GM12878 (cell line): ENCODE data around the gene IFITM5. TPM values are rescaled to one million over a fixed set of nuclear protein-coding genes. Genes with fewer than 3 reads are reported as not detected.

ENCODE experiments used
- ATAC-seq: fragments of 200-7000 bp; cut with Tn5 transposase; 3 replicates; pipeline ENCODE4 v1.9.1; 2020; ENCODE audit warnings: mild to moderate bottlenecking, moderate library complexity
- BruUV-seq: library from RNA; stranded (reverse); fragments of 400-500 nt; replicated peaks from 2 replicates; lab custom pipeline; 2021; lab: Mats Ljungman, UMichigan
- CTCF ChIA-PET: fragments of 300-600 bp; sonication (Branson Sonifier 250); formaldehyde crosslinking; extraction: SDS; loops from one replicate; lab custom pipeline; 2021; ENCODE audit warnings: inconsistent platforms; lab: Yijun Ruan, JAX
- POLR2A ChIA-PET: fragments of 350-600 bp; formaldehyde crosslinking; extraction: SDS; loops from one replicate; lab custom pipeline; 2021; ENCODE audit warnings: inconsistent platforms; lab: Charles Lee
- RAD21 ChIA-PET: fragments of 300-600 bp; sonication (Branson Sonifier 250); formaldehyde crosslinking; loops from one replicate; lab custom pipeline; 2023; ENCODE audit warnings: antibody characterized with exemption; ENCODE audit not compliant: unreplicated experiment; lab: Charles Lee
- SMC1A ChIA-PET: fragments of 300-600 bp; sonication (Branson Sonifier 250); formaldehyde crosslinking; loops from one replicate; lab custom pipeline; 2023; ENCODE audit not compliant: unreplicated experiment, uncharacterized antibody; lab: Charles Lee
- DNase-seq: peaks from one replicate; pipeline ENCODE4 v3.0.0-alpha.2; 2011; ENCODE audit warnings: low read depth, low spot score
- FAIRE-seq: peaks from 3 replicates; lab custom pipeline; 2011; peaks lifted over from hg19 to GRCh38; lab: Jason Lieb, UNC
- H2AFZ ChIP-seq: 2 replicates; pipeline ENCODE4 v1.6.0; 2011; ENCODE audit warnings: low read depth, low read length, control low read depth; ENCODE audit not compliant: control insufficient read depth
- H3K27ac ChIP-seq: 2 replicates; pipeline ENCODE4 v1.5.1; 2011; ENCODE audit warnings: control low read depth; ENCODE audit not compliant: control insufficient read depth, insufficient read depth
- H3K27me3 ChIP-seq, 2 experiments: replicated peaks in 1 of 2; 2 replicates each; pipeline versions ENCODE4 v1.6.0 to v1.6.1; 2011; ENCODE audit warnings: low read length in 1 of 2; ENCODE audit not compliant: control insufficient read depth in 2 of 2, insufficient read depth in 2 of 2
- H3K36me3 ChIP-seq, 2 experiments: 2 replicates each; pipeline ENCODE4 v1.5.1; 2011; ENCODE audit warnings: low read length in 1 of 2; ENCODE audit not compliant: control insufficient read depth in 2 of 2, insufficient read depth in 2 of 2
- H3K4me1 ChIP-seq: 2 replicates; pipeline ENCODE4 v1.6.1; 2011; ENCODE audit warnings: mild to moderate bottlenecking, low read length, moderate library complexity, mixed read lengths; ENCODE audit not compliant: control insufficient read depth, insufficient read depth
- H3K4me2 ChIP-seq: 2 replicates; pipeline ENCODE4 v1.6.0; 2011; ENCODE audit warnings: control low read depth; ENCODE audit not compliant: control insufficient read depth, insufficient read depth
- H3K4me3 ChIP-seq: fragments of 200-600 bp; sonication (generic); 2 replicates; pipeline ENCODE4 v1.5.1; 2016
- H3K79me2 ChIP-seq: 2 replicates; pipeline ENCODE4 v1.6.0; 2011; ENCODE audit warnings: low read length; ENCODE audit not compliant: control insufficient read depth, insufficient read depth
- H3K9ac ChIP-seq: 2 replicates; pipeline ENCODE4 v1.8.0; 2011; ENCODE audit warnings: low read length, control low read depth, mixed read lengths; ENCODE audit not compliant: control insufficient read depth, insufficient read depth
- H3K9me3 ChIP-seq: replicated peaks from 3 replicates; pipeline ENCODE4 v1.5.1; 2011; ENCODE audit warnings: mild to moderate bottlenecking, low read length; ENCODE audit not compliant: control insufficient read depth, insufficient read depth
- H4K20me1 ChIP-seq: 2 replicates; pipeline ENCODE4 v1.6.0; 2011; ENCODE audit not compliant: control insufficient read depth, insufficient read depth
- ASH2L ChIP-seq: fragments of 300-600, 200-600 bp; sonication (generic); IDR thresholded peaks from 2 replicates; pipeline ENCODE4 v1.6.1; 2017; ENCODE audit warnings: low read depth, mild to moderate bottlenecking, borderline replicate concordance
- BHLHE40 ChIP-seq, 2 experiments: fragments of 450-650 bp in 1 of 2; IDR thresholded peaks; 2 replicates each; pipeline ENCODE4 v1.6.1; 2011 to 2017; ENCODE audit warnings: low read depth in 2 of 2, borderline replicate concordance in 1 of 2, improper control_type of control experiment in 1 of 2, low read length in 1 of 2, mild to moderate bottlenecking in 1 of 2
- CEBPB ChIP-seq, 2 experiments: fragments of 150-350 bp in 1 of 2; IDR thresholded peaks; 2 replicates each; pipeline ENCODE4 v1.6.1; 2012 to 2014; ENCODE audit warnings: low read depth in 2 of 2, low read length in 2 of 2, borderline replicate concordance in 1 of 2, inconsistent platforms in 1 of 2
- CEBPZ ChIP-seq: fragments of 150-350 bp; IDR thresholded peaks from 2 replicates; pipeline ENCODE4 v1.6.1; 2016; ENCODE audit warnings: low read depth, low read length
- GATAD2B ChIP-seq: fragments of 450-650 bp; conservative IDR thresholded peaks from 2 replicates; pipeline ENCODE4 v1.6.1; 2017; ENCODE audit warnings: low read depth, mild to moderate bottlenecking, moderate library complexity
- WRNIP1 ChIP-seq: IDR thresholded peaks from 2 replicates; pipeline ENCODE4 v1.6.1; 2011; ENCODE audit warnings: low read depth, low read length, improper control_type of control experiment, borderline replicate concordance
- ZNF24 ChIP-seq: fragments of 450-650 bp; IDR thresholded peaks from 2 replicates; pipeline ENCODE4 v1.6.1; 2017; ENCODE audit warnings: antibody characterized with exemption, mild to moderate bottlenecking
- WGBS: methylation state at CpG from one replicate; pipeline ENCODE4 v1.1.6; 2016; ENCODE audit warnings: low lambda C conversion rate; ENCODE audit not compliant: insufficient replicate concordance, insufficient coverage; ENCODE audit errors: missing lambda C conversion rate; 5-methylcytosine and 5-hydroxymethylcytosine counted together
- in situ Hi-C: fragments of 300-500 bp; cut with MboI; formaldehyde crosslinking; loops from 9 replicates; pipeline ENCODE4 v1.14.3; 2018; ENCODE audit warnings: mixed read lengths
- intact Hi-C: fragments of 100-400 bp; cut with micrococcal nuclease; formaldehyde crosslinking; loops from one replicate; pipeline ENCODE4 v1.14.2; 2022; ENCODE audit not compliant: unreplicated experiment
- polyA plus RNA-seq, 11 experiments: library from polyadenylated mRNA; depleted of rRNA in 4 of 11; unstranded in 6 of 11; stranded (reverse) in 5 of 11; fragments of >200 nt; fragmentation: Nextera tagmentation in 4 of 11; fragmentation: Illumina TruSeq in 1 of 11; extraction: Ambion mirVana in 4 of 11; extraction: Trizol in 1 of 11; gene quantifications; 1 replicate in 1 of 11; 2 replicates in 10 of 11; pipeline versions ENCODE4 v1.2.1 to v1.2.3, GENCODE V29; 2011 to 2016; ENCODE audit warnings: inconsistent platforms in 2 of 11, missing spikeins in 2 of 11, low read depth in 1 of 11
- total RNA-seq, 4 experiments: library from RNA; depleted of rRNA in 3 of 4; stranded (reverse); fragments of >200 nt in 3 of 4; fragmentation: Illumina TruSeq in 1 of 4; extraction: Trizol in 1 of 4; gene quantifications; 2 replicates each; pipeline versions ENCODE4 v1.2.1 to v1.2.3, GENCODE V29; 2013 to 2021
- TF ChIP-seq, protein P1 (sequence below): fragments of 450-650 bp; IDR thresholded peaks from 2 replicates; pipeline ENCODE4 v1.6.1; 2018; ENCODE audit warnings: mild to moderate bottlenecking, low read depth, moderate library complexity; ENCODE audit not compliant: partially characterized antibody
- TF ChIP-seq, protein P2 (sequence below), 3 experiments: IDR thresholded peaks in 2 of 3; conservative IDR thresholded peaks in 1 of 3; 2 replicates each; pipeline ENCODE4 v1.5.1; 2011; ENCODE audit warnings: low read depth in 3 of 3, low read length in 3 of 3, mild to moderate bottlenecking in 3 of 3, control low read depth in 2 of 3, moderate library complexity in 2 of 3, inconsistent platforms in 1 of 3, mixed read lengths in 1 of 3; ENCODE audit not compliant: control insufficient read depth in 2 of 3, insufficient read depth in 1 of 3; ENCODE audit errors: extremely low read depth in 1 of 3
- TF ChIP-seq, protein P3 (sequence below): fragments of 450-650 bp; IDR thresholded peaks from 2 replicates; pipeline ENCODE4 v1.6.1; 2017; ENCODE audit warnings: mild to moderate bottlenecking, low read depth, inconsistent platforms; ENCODE audit not compliant: poor library complexity, severe bottlenecking

The IFITM5 gene
- total and polyA plus RNA-seq, 10 of the 15 experiments (the other 5 are each of a cell fraction or from before 2014, with no cell fraction given): not detected

- no peak overlapping the region for H3K27ac ChIP-seq
- ChIA-PET SMC1A (interaction anchor here (0.7 kb wide), 1 partner anchor 60 kb away, joined by 3 read pairs; no protein-coding TSS in a partner anchor), CTCF (interaction anchor here (1.2 to 1.8 kb wide), 3 partner anchors 13 to 37 kb away, joined by 4 to 9 read pairs (median 7); no protein-coding TSS in a partner anchor), RAD21 (interaction anchor here (1.4 kb wide), 1 partner anchor 67 kb away, joined by 3 read pairs; no protein-coding TSS in a partner anchor), POLR2A (interaction anchor here (0.8 to 3.5 kb wide), 3 partner anchors 20 to 81 kb away, joined by 3 to 10 read pairs (median 4); partner anchors contain the start of gene BET1L)
- H3K79me2 ChIP-seq: no peaks in the 10 kb centered on the region
- in situ Hi-C loops (no loop called here), intact Hi-C loops (no loop called here)
- peak overlapping the region; percentile 64 for H3K9ac ChIP-seq
- peaks cover 8% of the 10 kb centered on the region; the same call in 1 of the 2 replicates for H3K4me1 ChIP-seq
- ATAC-seq (no peak), FAIRE-seq (no peak), DNase-seq (no peak)
- H3K9me3 ChIP-seq: no peaks in the 10 kb centered on the region
- H2AFZ ChIP-seq: peak overlapping the region; percentile 55; the same call in 1 of the 2 replicates
- peak overlapping the region; percentile 81 for H3K4me3 ChIP-seq
- H4K20me1 ChIP-seq: no peaks in the 10 kb centered on the region
- no peaks in the 10 kb centered on the region for H3K36me3 ChIP-seq
- H3K27me3 ChIP-seq: peaks cover 1 to 2% of the 10 kb centered on the region in 2 experiments; a peak in 3 of 4 replicates
- peak overlapping the region; percentile 99 for H3K4me2 ChIP-seq
- no TSS peak for BruUV-seq
- 55% methylated on average over 32 of the region's 41 CpGs for WGBS
- TF ChIP-seq CEBPZ (no peak), ZNF24 (no peak), CEBPB (IDR thresholded peaks at IDR 0.05; ENCODE audit: borderline replicate concordance in 1 of 2, low read depth in 2 of 2, low read length in 2 of 2) (no peak), ASH2L (no peak), BHLHE40 (IDR thresholded peaks at IDR 0.05; ENCODE audit: borderline replicate concordance in 1 of 2, low read depth in 2 of 2, low read length in 1 of 2) (0 out of 4 replicates have a peak, but pooled peaks of 1 of the 2 experiments have one; percentile 9), GATAD2B (0 out of 2 replicates have a peak, but pooled peaks have one; percentile 10), WRNIP1 (no peak)
- TF ChIP-seq, protein P1, sequence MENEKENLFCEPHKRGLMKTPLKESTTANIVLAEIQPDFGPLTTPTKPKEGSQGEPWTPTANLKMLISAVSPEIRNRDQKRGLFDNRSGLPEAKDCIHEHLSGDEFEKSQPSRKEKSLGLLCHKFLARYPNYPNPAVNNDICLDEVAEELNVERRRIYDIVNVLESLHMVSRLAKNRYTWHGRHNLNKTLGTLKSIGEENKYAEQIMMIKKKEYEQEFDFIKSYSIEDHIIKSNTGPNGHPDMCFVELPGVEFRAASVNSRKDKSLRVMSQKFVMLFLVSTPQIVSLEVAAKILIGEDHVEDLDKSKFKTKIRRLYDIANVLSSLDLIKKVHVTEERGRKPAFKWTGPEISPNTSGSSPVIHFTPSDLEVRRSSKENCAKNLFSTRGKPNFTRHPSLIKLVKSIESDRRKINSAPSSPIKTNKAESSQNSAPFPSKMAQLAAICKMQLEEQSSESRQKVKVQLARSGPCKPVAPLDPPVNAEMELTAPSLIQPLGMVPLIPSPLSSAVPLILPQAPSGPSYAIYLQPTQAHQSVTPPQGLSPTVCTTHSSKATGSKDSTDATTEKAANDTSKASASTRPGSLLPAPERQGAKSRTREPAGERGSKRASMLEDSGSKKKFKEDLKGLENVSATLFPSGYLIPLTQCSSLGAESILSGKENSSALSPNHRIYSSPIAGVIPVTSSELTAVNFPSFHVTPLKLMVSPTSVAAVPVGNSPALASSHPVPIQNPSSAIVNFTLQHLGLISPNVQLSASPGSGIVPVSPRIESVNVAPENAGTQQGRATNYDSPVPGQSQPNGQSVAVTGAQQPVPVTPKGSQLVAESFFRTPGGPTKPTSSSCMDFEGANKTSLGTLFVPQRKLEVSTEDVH: no peak
- TF ChIP-seq, protein P2, sequence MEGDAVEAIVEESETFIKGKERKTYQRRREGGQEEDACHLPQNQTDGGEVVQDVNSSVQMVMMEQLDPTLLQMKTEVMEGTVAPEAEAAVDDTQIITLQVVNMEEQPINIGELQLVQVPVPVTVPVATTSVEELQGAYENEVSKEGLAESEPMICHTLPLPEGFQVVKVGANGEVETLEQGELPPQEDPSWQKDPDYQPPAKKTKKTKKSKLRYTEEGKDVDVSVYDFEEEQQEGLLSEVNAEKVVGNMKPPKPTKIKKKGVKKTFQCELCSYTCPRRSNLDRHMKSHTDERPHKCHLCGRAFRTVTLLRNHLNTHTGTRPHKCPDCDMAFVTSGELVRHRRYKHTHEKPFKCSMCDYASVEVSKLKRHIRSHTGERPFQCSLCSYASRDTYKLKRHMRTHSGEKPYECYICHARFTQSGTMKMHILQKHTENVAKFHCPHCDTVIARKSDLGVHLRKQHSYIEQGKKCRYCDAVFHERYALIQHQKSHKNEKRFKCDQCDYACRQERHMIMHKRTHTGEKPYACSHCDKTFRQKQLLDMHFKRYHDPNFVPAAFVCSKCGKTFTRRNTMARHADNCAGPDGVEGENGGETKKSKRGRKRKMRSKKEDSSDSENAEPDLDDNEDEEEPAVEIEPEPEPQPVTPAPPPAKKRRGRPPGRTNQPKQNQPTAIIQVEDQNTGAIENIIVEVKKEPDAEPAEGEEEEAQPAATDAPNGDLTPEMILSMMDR (IDR thresholded peaks at IDR 0.05 in 2 of 3, conservative IDR thresholded peaks at IDR 0.05 in 1 of 3; ENCODE audit: control insufficient read depth in 2 of 3, extremely low read depth in 1 of 3, insufficient read depth in 1 of 3, low read depth in 3 of 3, low read length in 3 of 3): no peak
- TF ChIP-seq, protein P3, sequence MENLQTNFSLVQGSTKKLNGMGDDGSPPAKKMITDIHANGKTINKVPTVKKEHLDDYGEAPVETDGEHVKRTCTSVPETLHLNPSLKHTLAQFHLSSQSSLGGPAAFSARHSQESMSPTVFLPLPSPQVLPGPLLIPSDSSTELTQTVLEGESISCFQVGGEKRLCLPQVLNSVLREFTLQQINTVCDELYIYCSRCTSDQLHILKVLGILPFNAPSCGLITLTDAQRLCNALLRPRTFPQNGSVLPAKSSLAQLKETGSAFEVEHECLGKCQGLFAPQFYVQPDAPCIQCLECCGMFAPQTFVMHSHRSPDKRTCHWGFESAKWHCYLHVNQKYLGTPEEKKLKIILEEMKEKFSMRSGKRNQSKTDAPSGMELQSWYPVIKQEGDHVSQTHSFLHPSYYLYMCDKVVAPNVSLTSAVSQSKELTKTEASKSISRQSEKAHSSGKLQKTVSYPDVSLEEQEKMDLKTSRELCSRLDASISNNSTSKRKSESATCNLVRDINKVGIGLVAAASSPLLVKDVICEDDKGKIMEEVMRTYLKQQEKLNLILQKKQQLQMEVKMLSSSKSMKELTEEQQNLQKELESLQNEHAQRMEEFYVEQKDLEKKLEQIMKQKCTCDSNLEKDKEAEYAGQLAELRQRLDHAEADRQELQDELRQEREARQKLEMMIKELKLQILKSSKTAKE: no peak
Observed at GRCh38 chr11:287821-288477, 11.4 kb downstream of the IFITM5 start.
